ENCODE results near the gene SEC62. TPM values are rescaled to one million over a fixed set of nuclear protein-coding genes. Genes with fewer than 3 reads are reported as not detected.
"Not testable (repeated sequence)": the region's sequence is repeated elsewhere in the genome, so short reads cannot be mapped to it uniquely, and the experiment has no call there.

Gene SEC62
- total RNA-seq, 2 experiments from 2014 or later: 36.0 to 47.7 TPM

GRCh38 chr3:170010498-170010897, 43.9 kb downstream of the SEC62 start:
- H3K36me3 Mint-ChIP-seq: peaks cover 3% of the 10 kb centered on the region
- no peak overlapping the region for H3K27ac Mint-ChIP-seq
- H3K4me1 Mint-ChIP-seq: peaks cover 16% of the 10 kb centered on the region
- ATAC-seq (no peak), DNase-seq (no peak)
- no peak overlapping the region for H3K4me3 Mint-ChIP-seq
- H3K27me3 Mint-ChIP-seq: peaks cover 4% of the 10 kb centered on the region
- H3K9me3 Mint-ChIP-seq (ENCODE audit: low read depth): no peaks in the 10 kb centered on the region
- CTCF ChIA-PET: no interaction called here

GRCh38 chr3:170012683-170013400, 46.2 kb downstream of the SEC62 start:
- peaks cover 14% of the 10 kb centered on the region for H3K27me3 Mint-ChIP-seq

DNA sequence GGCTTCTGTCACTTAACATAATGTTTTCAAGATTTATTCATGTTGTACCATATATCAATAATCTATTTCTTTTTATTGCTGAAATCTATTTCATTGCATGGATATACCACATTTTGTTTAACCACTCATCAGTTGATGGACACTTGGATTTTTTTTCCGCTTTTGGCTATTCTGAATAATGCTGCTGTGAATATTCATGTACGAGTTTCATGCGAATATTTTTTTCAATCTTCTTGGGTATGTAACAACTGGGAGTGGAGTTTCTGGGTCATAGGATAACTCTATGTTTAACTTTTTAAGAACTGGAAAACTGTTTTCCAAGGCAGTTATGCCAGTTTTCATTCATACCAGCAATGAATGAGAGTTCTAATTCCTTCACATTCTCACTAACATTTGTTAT, 49.5 kb downstream of the SEC62 start:
- Mint-ChIP-seq H3K27me3 (peaks cover 11% of the 10 kb centered on the region), H3K9me3 (ENCODE audit: low read depth) (no peaks in the 10 kb centered on the region), H3K4me3 (no peak overlapping the region), H3K27ac (no peak overlapping the region), H3K4me1 (no peaks in the 10 kb centered on the region), H3K36me3 (no peaks in the 10 kb centered on the region)
- no peak for DNase-seq
- ATAC-seq: no peak
- CTCF ChIA-PET: no interaction called here

More at GRCh38 chr3:170012683-170013400, 46.2 kb downstream of the SEC62 start:
- DNase-seq: no peak
- Mint-ChIP-seq H3K4me1 (peaks cover 2% of the 10 kb centered on the region), H3K27ac (no peak overlapping the region), H3K36me3 (no peaks in the 10 kb centered on the region), H3K9me3 (ENCODE audit: low read depth) (no peaks in the 10 kb centered on the region), H3K4me3 (no peak overlapping the region)
- ATAC-seq: no peak
- CTCF ChIA-PET: no interaction called here

DNA sequence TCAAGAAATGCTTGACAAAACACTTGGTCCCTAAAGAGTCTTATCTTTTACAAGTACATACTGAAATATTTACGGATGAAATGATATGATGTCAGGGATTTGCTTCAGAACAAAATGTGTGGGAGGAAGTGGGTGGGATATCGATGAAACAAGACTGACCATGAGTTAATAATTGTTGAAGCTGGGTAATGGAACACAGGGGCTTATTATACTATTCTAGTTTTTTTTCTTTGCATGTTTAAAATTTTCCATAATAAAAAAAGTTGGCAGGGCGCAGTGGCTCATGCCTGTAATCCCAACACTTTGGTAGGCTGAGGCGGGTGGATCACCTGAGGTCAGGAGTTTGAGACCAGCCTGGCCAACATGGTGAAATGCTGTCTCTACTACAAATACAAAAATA, 52.7 kb downstream of the SEC62 start:
- not testable (repeated sequence) for H3K36me3 Mint-ChIP-seq; DNase-seq; H3K9me3 Mint-ChIP-seq (ENCODE audit: low read depth); H3K4me1 Mint-ChIP-seq; H3K27ac Mint-ChIP-seq; H3K4me3 Mint-ChIP-seq; ATAC-seq
- peaks cover 14% of the 10 kb centered on the region for H3K27me3 Mint-ChIP-seq
- CTCF ChIA-PET: interaction anchor here (2.1 kb wide), 1 partner anchor 155 kb away, joined by 5 read pairs; no protein-coding TSS in a partner anchor

- H3K4me1 Mint-ChIP-seq: peaks cover under 1% of the 10 kb centered on the region
- peaks cover 14% of the 10 kb centered on the region for H3K27me3 Mint-ChIP-seq
- H3K27ac Mint-ChIP-seq: no peak overlapping the region
- DNase-seq: no peak
- H3K36me3 Mint-ChIP-seq: no peaks in the 10 kb centered on the region
- no peaks in the 10 kb centered on the region for H3K9me3 Mint-ChIP-seq (ENCODE audit: low read depth)
- no peak overlapping the region for H3K4me3 Mint-ChIP-seq
- CTCF ChIA-PET: interaction anchor here (0.6 to 2.1 kb wide), 8 partner anchors 8 to 179 kb away, joined by 3 to 6 read pairs (median 3); partner anchors contain the start of gene SEC62
- ATAC-seq: peak; percentile 39
These were observed 54.5 kb downstream of the SEC62 start for GRCh38 chr3:170021083-170021482.

- CTCF ChIA-PET: interaction anchor here (1.0 to 1.6 kb wide), 2 partner anchors 150 to 180 kb away, joined by 3 read pairs; no protein-coding TSS in a partner anchor
- H3K4me1 Mint-ChIP-seq: peaks cover 8% of the 10 kb centered on the region
- H3K36me3 Mint-ChIP-seq: no peaks in the 10 kb centered on the region
These were observed 55.7 kb downstream of the SEC62 start for GRCh38 chr3:170022336-170022735.

GRCh38 chr3:170023165-170023564, 56.6 kb downstream of the SEC62 start:
- H3K4me1 Mint-ChIP-seq: peaks cover 16% of the 10 kb centered on the region
- CTCF ChIA-PET: no interaction called here
- H3K27ac Mint-ChIP-seq: no peak overlapping the region
- peaks cover 1% of the 10 kb centered on the region for H3K36me3 Mint-ChIP-seq
- no peaks in the 10 kb centered on the region for H3K9me3 Mint-ChIP-seq (ENCODE audit: low read depth)
- DNase-seq: no peak
- peaks cover 4% of the 10 kb centered on the region for H3K27me3 Mint-ChIP-seq
- H3K4me3 Mint-ChIP-seq: no peak overlapping the region
- ATAC-seq: no peak

More at GRCh38 chr3:170022336-170022735, 55.7 kb downstream of the SEC62 start:
- H3K27ac Mint-ChIP-seq: no peak overlapping the region
- peaks cover 4% of the 10 kb centered on the region for H3K27me3 Mint-ChIP-seq
- no peak for DNase-seq
- no peaks in the 10 kb centered on the region for H3K9me3 Mint-ChIP-seq (ENCODE audit: low read depth)
- no peak overlapping the region for H3K4me3 Mint-ChIP-seq
- no peak for ATAC-seq

DNA sequence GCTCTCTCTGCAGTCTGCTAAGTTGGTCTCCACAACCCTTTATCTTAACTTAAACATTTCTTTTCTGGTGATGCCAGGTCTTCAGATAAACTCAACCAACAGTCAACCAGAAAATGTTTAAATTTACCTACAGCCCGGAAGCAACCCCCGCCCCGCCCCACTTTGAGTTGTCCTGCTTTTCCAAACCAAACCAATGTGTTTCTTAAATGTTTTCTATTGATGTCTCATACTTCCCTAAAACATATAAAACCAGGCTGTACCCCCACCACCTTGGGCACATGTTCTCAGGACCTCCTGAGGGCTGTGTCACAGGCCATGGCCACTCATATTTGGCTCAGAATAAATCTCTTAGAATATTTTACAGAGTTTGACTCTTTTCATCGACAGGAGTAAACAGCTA, 58.0 kb downstream of the SEC62 start:
- Mint-ChIP-seq H3K9me3 (ENCODE audit: low read depth) (no peaks in the 10 kb centered on the region), H3K4me3 (no peak overlapping the region), H3K4me1 (peaks cover 16% of the 10 kb centered on the region), H3K27me3 (peaks cover 4% of the 10 kb centered on the region), H3K36me3 (peaks cover 1% of the 10 kb centered on the region), H3K27ac (no peak overlapping the region)
- CTCF ChIA-PET: no interaction called here
- no peak for ATAC-seq
- no peak for DNase-seq

GRCh38 chr3:170027233-170028102, 60.9 kb downstream of the SEC62 start:
- H3K9me3 Mint-ChIP-seq (ENCODE audit: low read depth): no peaks in the 10 kb centered on the region
- H3K27me3 Mint-ChIP-seq: peaks cover 4% of the 10 kb centered on the region
- CTCF ChIA-PET: no interaction called here
- ATAC-seq (peak; percentile 69), DNase-seq (peak; percentile 73)
- peaks cover 1% of the 10 kb centered on the region for H3K36me3 Mint-ChIP-seq
- peaks cover 16% of the 10 kb centered on the region for H3K4me1 Mint-ChIP-seq
- H3K4me3 Mint-ChIP-seq: no peak overlapping the region
- peak overlapping the region; percentile 67 for H3K27ac Mint-ChIP-seq

DNA sequence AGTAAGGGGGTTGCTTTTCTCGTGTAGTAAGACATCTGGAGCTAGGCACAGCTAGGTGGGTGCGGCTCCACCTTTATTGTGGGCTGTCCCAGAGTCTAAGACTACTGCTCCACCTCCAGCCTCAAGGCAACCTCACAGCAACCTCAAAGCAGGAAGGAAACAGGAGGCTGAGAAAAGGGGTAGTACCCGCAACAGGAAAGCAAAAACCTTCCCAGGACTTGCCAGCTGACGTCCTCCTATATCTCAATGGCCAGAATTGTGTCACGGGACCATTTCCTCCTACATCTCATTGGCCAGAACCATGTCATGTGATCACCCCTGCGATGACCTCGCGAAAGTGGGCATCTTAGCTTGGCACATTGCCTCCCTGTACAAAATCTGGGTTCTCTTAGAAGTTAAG, 66.9 kb downstream of the SEC62 start:
- H3K4me1 Mint-ChIP-seq: peaks cover 24% of the 10 kb centered on the region
- DNase-seq (peak; percentile 76), ATAC-seq (peak; percentile 34)
- H3K9me3 Mint-ChIP-seq (ENCODE audit: low read depth): no peaks in the 10 kb centered on the region
- peak overlapping the region; percentile 8 for H3K27ac Mint-ChIP-seq
- CTCF ChIA-PET: interaction anchor here (1.0 to 2.6 kb wide), 3 partner anchors 12 to 270 kb away, joined by 3 to 8 read pairs (median 3); no protein-coding TSS in a partner anchor
- peaks cover 4% of the 10 kb centered on the region for H3K36me3 Mint-ChIP-seq
- no peaks in the 10 kb centered on the region for H3K27me3 Mint-ChIP-seq
- no peak overlapping the region for H3K4me3 Mint-ChIP-seq

DNA sequence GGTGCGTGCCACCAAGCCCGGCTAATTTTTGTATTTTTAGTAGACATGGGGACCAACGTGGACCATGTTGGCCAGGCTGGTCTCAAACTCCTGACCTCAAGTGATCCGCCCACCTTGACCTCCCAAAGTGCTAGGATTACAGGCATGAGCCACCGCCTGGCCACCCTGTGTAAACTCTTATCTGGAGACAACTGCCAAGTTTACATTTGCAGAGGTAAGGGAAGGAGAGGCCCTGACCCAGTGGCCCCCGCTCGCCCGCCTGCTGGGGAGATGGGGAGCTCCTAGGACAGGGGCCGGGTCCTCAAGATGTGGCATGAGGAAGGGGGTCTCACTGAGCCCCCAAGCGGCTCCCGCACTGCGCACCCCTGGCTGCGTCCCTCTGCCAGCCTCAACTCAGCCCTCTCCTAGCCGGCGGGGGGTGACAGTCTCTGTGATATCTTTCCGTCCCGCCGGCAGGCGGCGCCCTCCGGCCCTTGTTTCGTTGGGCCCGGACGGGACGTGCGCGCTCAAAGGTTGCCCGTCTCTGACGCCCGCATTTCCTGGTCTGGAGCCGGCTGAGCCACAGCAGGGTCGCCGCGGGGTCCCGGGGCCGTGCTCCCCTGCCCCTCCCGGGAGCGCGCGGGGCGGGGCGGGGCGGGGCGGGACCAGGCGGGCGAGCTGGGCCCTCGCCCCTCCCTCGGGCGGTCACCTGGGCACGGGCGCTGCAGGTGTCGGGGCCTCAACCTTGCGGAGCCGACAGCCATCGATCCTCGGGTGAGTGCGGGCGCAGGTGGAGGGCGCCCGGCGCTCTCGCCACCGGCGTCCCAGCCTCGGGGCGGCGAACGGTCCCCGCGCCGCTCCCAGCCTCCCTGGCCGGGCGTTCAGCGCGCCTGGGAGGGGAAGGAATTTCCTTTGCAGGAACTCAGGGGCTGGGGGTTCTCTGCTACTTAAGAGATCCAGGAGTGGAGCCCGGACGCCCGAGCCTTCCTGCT, 71.1 kb downstream of the SEC62 start, which contains the start of gene GPR160:
Gene GPR160 (plus strand): TSS at position 533 of the 971 bp plus-strand sequence. CDS start 45,978 bp downstream, outside the sequence.
- H3K36me3 Mint-ChIP-seq: peaks cover 10% of the 10 kb centered on the region
- peak; percentile 90 for ATAC-seq
- DNase-seq: peak; percentile 87
- H3K4me3 Mint-ChIP-seq: peak within 1 kb of the TSS; percentile 81
- H3K4me1 Mint-ChIP-seq: peaks cover 34% of the 10 kb centered on the region
- H3K27ac Mint-ChIP-seq: peak within 1 kb of the TSS; percentile 56
- H3K27me3 Mint-ChIP-seq: no peaks in the 10 kb centered on the region
- CTCF ChIA-PET: interaction anchor here (0.9 to 2.0 kb wide), 11 partner anchors 9 to 71 kb away, joined by 3 to 8 read pairs (median 4); partner anchors contain the start of gene SEC62
- no peaks in the 10 kb centered on the region for H3K9me3 Mint-ChIP-seq (ENCODE audit: low read depth)

GRCh38 chr3:170038434-170039110, 72.0 kb downstream of the SEC62 start:
- ATAC-seq (no peak), DNase-seq (no peak)
- H3K9me3 Mint-ChIP-seq (ENCODE audit: low read depth): no peaks in the 10 kb centered on the region
- CTCF ChIA-PET: interaction anchor here (1.3 to 2.4 kb wide), 5 partner anchors 14 to 72 kb away, joined by 3 to 19 read pairs (median 7); partner anchors contain the start of gene SEC62
- peak overlapping the region; percentile 81 for H3K4me3 Mint-ChIP-seq
- H3K27me3 Mint-ChIP-seq: no peaks in the 10 kb centered on the region
- H3K36me3 Mint-ChIP-seq: peaks cover 9% of the 10 kb centered on the region
- H3K27ac Mint-ChIP-seq: no peak overlapping the region
- H3K4me1 Mint-ChIP-seq: peaks cover 27% of the 10 kb centered on the region

All from activated CD8-positive, alpha-beta memory T cell treated with anti-CD3 and anti-CD28 coated beads, Interleukin-2, amount 10 ng/mL, durations not matched to agents 7 days and 5 days (primary cell).